Ishikawa (cell line): ENCODE results near the gene TMC6.

Experiments used
- NFIC ChIP-seq: IDR thresholded peaks from 2 replicates; pipeline ENCODE4 v1.6.1; 2012
- TAF1 ChIP-seq: IDR thresholded peaks from 2 replicates; pipeline ENCODE4 v1.6.1; 2012; ENCODE audit warnings: low read depth, mild to moderate bottlenecking

TMC6 gene

DNA sequence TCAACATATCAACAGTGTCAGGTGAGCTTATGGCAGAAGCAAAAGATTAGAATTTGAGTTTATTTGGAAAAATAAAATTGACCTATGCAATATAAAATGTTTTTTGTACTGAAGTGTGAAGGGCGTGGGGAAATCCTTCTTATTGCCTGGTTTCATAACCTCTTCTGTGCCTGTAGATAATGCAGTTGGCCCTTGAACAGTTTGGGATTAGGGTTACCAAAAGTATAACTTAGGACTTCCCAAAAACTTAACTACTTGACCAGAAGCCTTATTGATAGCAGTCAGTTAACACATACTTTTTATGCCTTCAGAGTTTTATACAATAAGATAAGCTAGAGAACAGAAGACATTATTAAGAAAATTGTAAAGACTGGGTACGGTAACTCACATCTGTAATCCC, 66.0 kb downstream of the TMC6 start:
- TF ChIP-seq NFIC, result no peak
- no peak for TF ChIP-seq TAF1
